ENCODE measurements around the gene MGST2. TPM values are rescaled to one million over a fixed set of nuclear protein-coding genes. Genes with fewer than 3 reads are reported as not detected.
A peak's percentile ranks its signal among the peaks of the same experiment; 100 is the strongest.

MGST2 gene
- polyA plus RNA-seq, 3 donors: 41.7 to 221 (median 153) TPM

DNA sequence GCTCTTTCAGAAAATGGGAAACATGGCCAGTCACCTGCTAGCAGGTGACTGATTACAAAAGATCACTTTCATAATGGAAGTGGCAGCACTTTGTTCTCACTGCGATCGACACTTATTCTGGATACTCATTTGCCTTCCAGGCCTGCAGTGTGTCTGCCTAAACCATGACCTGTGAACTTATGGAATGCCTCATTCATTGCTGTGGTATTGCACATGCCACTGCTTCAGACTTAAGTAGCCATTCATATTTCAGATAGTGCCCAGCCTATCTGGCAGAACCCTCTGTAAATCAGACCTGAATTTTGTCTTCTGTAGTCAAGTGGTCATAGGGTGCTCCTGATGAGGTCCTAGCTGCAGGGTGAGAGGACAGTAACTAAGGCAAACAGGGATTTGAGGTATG, 23.3 kb upstream of the MGST2 start:
- H3K27ac Mint-ChIP-seq: no peak overlapping the region
- TF ChIP-seq, protein P1, sequence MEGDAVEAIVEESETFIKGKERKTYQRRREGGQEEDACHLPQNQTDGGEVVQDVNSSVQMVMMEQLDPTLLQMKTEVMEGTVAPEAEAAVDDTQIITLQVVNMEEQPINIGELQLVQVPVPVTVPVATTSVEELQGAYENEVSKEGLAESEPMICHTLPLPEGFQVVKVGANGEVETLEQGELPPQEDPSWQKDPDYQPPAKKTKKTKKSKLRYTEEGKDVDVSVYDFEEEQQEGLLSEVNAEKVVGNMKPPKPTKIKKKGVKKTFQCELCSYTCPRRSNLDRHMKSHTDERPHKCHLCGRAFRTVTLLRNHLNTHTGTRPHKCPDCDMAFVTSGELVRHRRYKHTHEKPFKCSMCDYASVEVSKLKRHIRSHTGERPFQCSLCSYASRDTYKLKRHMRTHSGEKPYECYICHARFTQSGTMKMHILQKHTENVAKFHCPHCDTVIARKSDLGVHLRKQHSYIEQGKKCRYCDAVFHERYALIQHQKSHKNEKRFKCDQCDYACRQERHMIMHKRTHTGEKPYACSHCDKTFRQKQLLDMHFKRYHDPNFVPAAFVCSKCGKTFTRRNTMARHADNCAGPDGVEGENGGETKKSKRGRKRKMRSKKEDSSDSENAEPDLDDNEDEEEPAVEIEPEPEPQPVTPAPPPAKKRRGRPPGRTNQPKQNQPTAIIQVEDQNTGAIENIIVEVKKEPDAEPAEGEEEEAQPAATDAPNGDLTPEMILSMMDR (IDR thresholded peaks at IDR 0.05): no peak
- Histone ChIP-seq H3K27ac (ENCODE audit: low read depth in 1 of 2, low read length in 2 of 2) (no peak overlapping the region), H2AFZ (ENCODE audit: insufficient read depth, low read depth, low read length, poor library complexity, severe bottlenecking) (no peak overlapping the region), H4K20me1 (ENCODE audit: insufficient read depth, low read length) (no peaks in the 10 kb centered on the region), H3K79me2 (ENCODE audit: insufficient read depth, low read length) (no peaks in the 10 kb centered on the region), H3K27me3 (ENCODE audit: control insufficient read depth in 2 of 2, insufficient read depth in 2 of 2, low read length in 2 of 2) (no peaks in the 10 kb centered on the region), H3K9me3 (replicated peaks in 1 of 2; ENCODE audit: control insufficient read depth in 1 of 2, insufficient read depth in 1 of 2, low read length in 2 of 2) (peaks cover 17 to 18% of the 10 kb centered on the region in 2 donors), H3K9ac (ENCODE audit: insufficient read depth, low read length, poor library complexity, severe bottlenecking) (no peak overlapping the region), H3K4me1 (ENCODE audit: control insufficient read depth in 1 of 2, insufficient read depth in 2 of 2, low read length in 2 of 2) (peaks cover 6 to 7% of the 10 kb centered on the region in 2 donors), H3K4me2 (replicated peaks; ENCODE audit: extremely low read depth, low read length, poor library complexity, severe bottlenecking) (no peak overlapping the region), H3K36me3 (replicated peaks in 1 of 2; ENCODE audit: control insufficient read depth in 1 of 2, insufficient read depth in 2 of 2, low read length in 2 of 2) (no peaks in the 10 kb centered on the region), H3K4me3 (replicated peaks in 1 of 3; ENCODE audit: low read depth in 2 of 3, low read length in 3 of 3) (no peak overlapping the region)
- no peak for DNase-seq
- intact Hi-C loops (cut with micrococcal nuclease): no loop called here
- WGBS (ENCODE audit: insufficient coverage): 100% methylated on average over 2 of the region's 2 CpGs
- H3K4me3 Mint-ChIP-seq: no peak overlapping the region
- peaks cover 0 to 2% (median 0%) of the 10 kb centered on the region in 3 donors for H3K27me3 Mint-ChIP-seq (ENCODE audit: low read depth in 3 of 3)
- H3K9me3 Mint-ChIP-seq: peaks cover 14 to 29% (median 19%) of the 10 kb centered on the region in 7 donors
- H3K36me3 Mint-ChIP-seq: peaks cover 0 to 3% of the 10 kb centered on the region in 2 donors
- H3K4me1 Mint-ChIP-seq: peaks cover 13% of the 10 kb centered on the region

DNA sequence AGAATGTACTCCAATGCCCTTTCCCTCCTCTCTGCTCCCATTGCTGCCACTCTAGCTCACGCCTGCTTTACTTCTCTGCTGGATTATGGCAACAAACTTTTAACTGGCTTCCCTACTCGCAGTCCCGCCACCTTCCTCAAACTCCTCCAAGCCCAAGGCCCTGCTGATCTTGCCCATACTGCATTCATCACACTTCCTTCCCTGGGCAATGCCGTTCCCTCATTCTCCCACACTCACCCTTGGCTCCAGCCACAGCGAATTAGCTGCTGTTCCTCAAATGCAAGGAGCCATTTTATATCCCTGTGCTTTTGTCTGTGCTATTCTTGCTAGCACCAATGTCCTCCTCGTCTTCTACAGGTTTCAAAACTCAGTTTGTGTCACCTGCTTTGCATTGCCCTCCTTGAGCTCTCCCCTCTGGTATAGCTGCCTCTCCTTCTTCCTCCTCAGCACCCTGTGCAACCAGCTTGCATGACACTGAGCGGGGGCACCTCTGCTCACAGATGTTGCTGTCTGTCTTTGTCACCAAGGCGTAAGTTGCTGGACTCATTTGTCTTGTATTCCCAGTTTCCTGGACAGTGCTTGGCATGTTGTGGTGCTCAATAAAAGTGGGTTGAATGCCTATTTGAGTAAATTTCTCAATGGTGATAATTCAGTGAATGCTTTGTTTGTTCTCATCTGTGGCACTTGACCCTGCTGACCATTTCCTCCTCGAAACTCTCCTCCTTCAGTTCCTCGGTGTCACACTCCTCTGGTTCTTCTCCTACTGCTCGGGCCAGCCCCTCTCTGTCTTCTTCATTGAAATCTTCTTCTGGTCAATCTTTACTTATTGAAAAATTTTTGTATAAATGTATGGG, 22.4 kb upstream of the MGST2 start:
- Histone ChIP-seq H2AFZ (ENCODE audit: insufficient read depth, low read depth, low read length, poor library complexity, severe bottlenecking) (no peak overlapping the region), H4K20me1 (ENCODE audit: insufficient read depth, low read length) (no peaks in the 10 kb centered on the region), H3K27me3 (ENCODE audit: control insufficient read depth in 2 of 2, insufficient read depth in 2 of 2, low read length in 2 of 2) (no peaks in the 10 kb centered on the region), H3K36me3 (replicated peaks in 1 of 2; ENCODE audit: control insufficient read depth in 1 of 2, insufficient read depth in 2 of 2, low read length in 2 of 2) (no peaks in the 10 kb centered on the region), H3K4me3 (replicated peaks in 1 of 3; ENCODE audit: low read depth in 2 of 3, low read length in 3 of 3) (no peak overlapping the region), H3K4me1 (ENCODE audit: control insufficient read depth in 1 of 2, insufficient read depth in 2 of 2, low read length in 2 of 2) (peaks cover 6 to 8% of the 10 kb centered on the region in 2 donors), H3K9me3 (replicated peaks in 1 of 2; ENCODE audit: control insufficient read depth in 1 of 2, insufficient read depth in 1 of 2, low read length in 2 of 2) (peaks cover 13 to 16% of the 10 kb centered on the region in 2 donors), H3K9ac (ENCODE audit: insufficient read depth, low read length, poor library complexity, severe bottlenecking) (no peak overlapping the region), H3K79me2 (ENCODE audit: insufficient read depth, low read length) (no peaks in the 10 kb centered on the region), H3K4me2 (replicated peaks; ENCODE audit: extremely low read depth, low read length, poor library complexity, severe bottlenecking) (no peak overlapping the region), H3K27ac (ENCODE audit: low read depth in 1 of 2, low read length in 2 of 2) (no peak overlapping the region)
- no peak overlapping the region for H3K4me3 Mint-ChIP-seq
- TF ChIP-seq, protein P1 (IDR thresholded peaks at IDR 0.05): no peak
- 85% methylated on average over 8 of the region's 11 CpGs for WGBS (ENCODE audit: insufficient coverage)
- intact Hi-C loops (cut with micrococcal nuclease): no loop called here
- H3K27me3 Mint-ChIP-seq (ENCODE audit: low read depth in 3 of 3): peaks cover 0 to 2% (median 0%) of the 10 kb centered on the region in 3 donors
- peaks cover 14% of the 10 kb centered on the region for H3K4me1 Mint-ChIP-seq
- peaks cover 11 to 20% (median 13%) of the 10 kb centered on the region in 7 donors for H3K9me3 Mint-ChIP-seq
- DNase-seq: no peak
- peak overlapping the region in 1 of 7 donors; percentile 9 for H3K27ac Mint-ChIP-seq
- peaks cover 0 to 3% of the 10 kb centered on the region in 2 donors for H3K36me3 Mint-ChIP-seq

Data from CD14-positive monocyte (primary cell).